Cardiac muscle cell (in vitro differentiated cells and primary cell): ENCODE data around the gene ADAM12. TPM values are rescaled to one million over a fixed set of nuclear protein-coding genes. Genes with fewer than 3 reads are reported as not detected.

Experiments
- DNase-seq, 2 donors: peaks; one replicate each; pipeline versions ENCODE4 v3.0.0 to v3.0.0-alpha.2; 2010 to 2017; ENCODE audit warnings: low read depth in 1 of 2, low spot score in 1 of 2
- H3K27ac ChIP-seq: fragments of 200-600 bp; sonication (generic); 2 replicates; pipeline ENCODE4 v1.5.1; 2016
- H3K27me3 ChIP-seq: fragments of 200-600 bp; sonication (generic); 2 replicates; pipeline ENCODE4 v1.6.0; 2016; ENCODE audit warnings: control low read depth
- H3K36me3 ChIP-seq: fragments of 200-600 bp; sonication (generic); 2 replicates; pipeline ENCODE4 v1.5.1; 2016; ENCODE audit warnings: control low read depth
- H3K4me1 ChIP-seq: fragments of 200-600 bp; sonication (generic); 2 replicates; pipeline ENCODE4 v1.8.1; 2017; ENCODE audit warnings: low read depth, mild to moderate bottlenecking, mixed run types
- H3K4me3 ChIP-seq: fragments of 200-600 bp; sonication (generic); 2 replicates; pipeline ENCODE4 v1.5.1; 2016; ENCODE audit warnings: mild to moderate bottlenecking
- H3K9me3 ChIP-seq: fragments of 200-600 bp; sonication (generic); 2 replicates; pipeline ENCODE4 v1.5.1; 2017; ENCODE audit warnings: low read depth, mild to moderate bottlenecking, control low read depth
- CTCF ChIP-seq: IDR thresholded peaks from 2 replicates; pipeline ENCODE4 v1.5.1; 2012; ENCODE audit warnings: low read depth, mild to moderate bottlenecking, low read length
- polyA plus RNA-seq: library from polyadenylated mRNA; unstranded; fragments of >200 nt; fragmentation: Nextera tagmentation; extraction: Ambion mirVana; gene quantifications from 2 replicates; pipeline ENCODE4 v1.2.1, GENCODE V29; 2016
- total RNA-seq: library from RNA; depleted of rRNA; stranded (reverse); fragments of >200 nt; gene quantifications from 2 replicates; pipeline ENCODE4 v1.2.3, GENCODE V29; 2016

Gene ADAM12
- total and polyA plus RNA-seq, 2 experiments from 2014 or later: 0.18 to 1.1 TPM

GRCh38 chr10:126006264-126006663 lies 382.0 kb downstream of the ADAM12 start:
- Histone ChIP-seq H3K9me3 (no peaks in the 10 kb centered on the region), H3K36me3 (no peaks in the 10 kb centered on the region), H3K27ac (no peak overlapping the region), H3K4me1 (no peaks in the 10 kb centered on the region), H3K4me3 (no peak overlapping the region), H3K27me3 (no peaks in the 10 kb centered on the region)
- no peak for TF ChIP-seq CTCF
- no peak for DNase-seq

GRCh38 chr10:126004752-126005151 lies 383.5 kb downstream of the ADAM12 start:
- Histone ChIP-seq H3K9me3 (no peaks in the 10 kb centered on the region), H3K27ac (no peak overlapping the region), H3K4me3 (no peak overlapping the region), H3K4me1 (no peaks in the 10 kb centered on the region), H3K27me3 (no peaks in the 10 kb centered on the region), H3K36me3 (no peaks in the 10 kb centered on the region)
- DNase-seq: no peak
- no peak for TF ChIP-seq CTCF

GRCh38 chr10:126001576-126001975 lies 386.7 kb downstream of the ADAM12 start:
- Histone ChIP-seq H3K4me3 (no peak overlapping the region), H3K4me1 (no peaks in the 10 kb centered on the region), H3K36me3 (no peaks in the 10 kb centered on the region), H3K9me3 (no peaks in the 10 kb centered on the region), H3K27ac (no peak overlapping the region), H3K27me3 (no peaks in the 10 kb centered on the region)
- DNase-seq: peak in 1 of 2 donors; percentile 35
- no peak for TF ChIP-seq CTCF

GRCh38 chr10:125999694-126000093 lies 388.6 kb downstream of the ADAM12 start:
- no peak for TF ChIP-seq CTCF
- no peaks in the 10 kb centered on the region for H3K9me3 ChIP-seq
- no peak for DNase-seq
- no peak overlapping the region for H3K4me3 ChIP-seq
- no peak overlapping the region for H3K27ac ChIP-seq
- H3K4me1 ChIP-seq: no peaks in the 10 kb centered on the region
- H3K27me3 ChIP-seq: no peaks in the 10 kb centered on the region
- H3K36me3 ChIP-seq: no peaks in the 10 kb centered on the region

- Histone ChIP-seq H3K27ac (no peak overlapping the region), H3K9me3 (no peaks in the 10 kb centered on the region), H3K4me3 (no peak overlapping the region), H3K27me3 (no peaks in the 10 kb centered on the region), H3K4me1 (no peaks in the 10 kb centered on the region), H3K36me3 (no peaks in the 10 kb centered on the region)
- no peak for TF ChIP-seq CTCF
- DNase-seq: no peak
Measured at GRCh38 chr10:125997586-125997985, 390.7 kb downstream of the ADAM12 start.

GRCh38 chr10:125995726-125996304 lies 392.5 kb downstream of the ADAM12 start:
- Histone ChIP-seq H3K4me3 (no peak overlapping the region), H3K9me3 (no peaks in the 10 kb centered on the region), H3K27me3 (no peaks in the 10 kb centered on the region), H3K4me1 (no peaks in the 10 kb centered on the region), H3K27ac (no peak overlapping the region), H3K36me3 (no peaks in the 10 kb centered on the region)
- no peak for DNase-seq
- no peak for TF ChIP-seq CTCF
